Panc1 (cell line): ENCODE results near the gene RITA1. TPM values are rescaled to one million over a fixed set of nuclear protein-coding genes. Genes with fewer than 3 reads are reported as not detected.
A peak's percentile ranks its signal among the peaks of the same experiment; 100 is the strongest.

Source experiments
- ATAC-seq: fragments of 200-7000 bp; cut with Tn5 transposase; 2 replicates; pipeline ENCODE4 v1.9.1; 2020; ENCODE audit warnings: mild to moderate bottlenecking, moderate library complexity
- BruUV-seq: library from RNA; stranded (reverse); fragments of 400-500 nt; replicated peaks from 2 replicates; lab custom pipeline; 2021; lab: Mats Ljungman, UMichigan
- CTCF ChIA-PET: fragments of 300-600 bp; sonication (Branson Sonifier 250); formaldehyde crosslinking; loops from one replicate; lab custom pipeline; 2022; ENCODE audit warnings: antibody characterized with exemption; lab: Charles Lee
- POLR2A ChIA-PET: fragments of 300-600 bp; sonication (Branson Sonifier 250); formaldehyde crosslinking; loops from one replicate; lab custom pipeline; 2022; ENCODE audit warnings: antibody characterized with exemption; lab: Charles Lee
- DNase-seq: peaks from one replicate; pipeline ENCODE4 v3.0.0-alpha.2; 2010; ENCODE audit warnings: low read depth, low spot score
- H3K27ac ChIP-seq: 2 replicates; pipeline ENCODE4 v1.5.1; 2011; ENCODE audit warnings: mild to moderate bottlenecking, low read length, inconsistent platforms
- H3K27me3 ChIP-seq: fragments of 200-500 bp; sonication (Bioruptor generic); 2 replicates; pipeline ENCODE4 v1.6.0; 2014; ENCODE audit warnings: low read length, inconsistent platforms; ENCODE audit not compliant: control insufficient read depth, insufficient read depth
- H3K36me3 ChIP-seq: fragments of 200-500 bp; sonication (Bioruptor generic); 2 replicates; pipeline ENCODE4 v1.5.1; 2014; ENCODE audit warnings: inconsistent platforms, mild to moderate bottlenecking, low read length, moderate library complexity; ENCODE audit not compliant: control insufficient read depth, insufficient read depth
- H3K4me1 ChIP-seq: 2 replicates; pipeline ENCODE4 v1.5.1; 2011; ENCODE audit warnings: inconsistent platforms, mild to moderate bottlenecking, low read length, moderate library complexity; ENCODE audit not compliant: control insufficient read depth, insufficient read depth
- H3K4me3 ChIP-seq, 2 experiments: 2 replicates each; pipeline ENCODE4 v1.5.1; 2011 to 2012; ENCODE audit warnings: low read depth in 2 of 2, low read length in 2 of 2, mild to moderate bottlenecking in 2 of 2, inconsistent platforms in 1 of 2, moderate library complexity in 1 of 2
- H3K9me3 ChIP-seq: fragments of 200-500 bp; sonication (Bioruptor generic); 2 replicates; pipeline ENCODE4 v1.5.1; 2014; ENCODE audit warnings: low read depth, mild to moderate bottlenecking, inconsistent platforms, low read length, moderate library complexity; ENCODE audit not compliant: control insufficient read depth, insufficient read depth
- POLR2AphosphoS5 ChIP-seq: IDR thresholded peaks from 2 replicates; pipeline ENCODE4 v1.6.1; 2012; ENCODE audit warnings: mild to moderate bottlenecking, low read depth, low read length, moderate library complexity
- REST ChIP-seq, 2 experiments: IDR thresholded peaks; 2 replicates each; pipeline ENCODE4 v1.6.1; 2011 to 2012; ENCODE audit warnings: low read depth in 2 of 2, control low read depth in 1 of 2, low read length in 1 of 2, mild to moderate bottlenecking in 1 of 2, moderate library complexity in 1 of 2; ENCODE audit not compliant: insufficient read depth in 1 of 2
- SIN3A ChIP-seq: IDR thresholded peaks from 2 replicates; pipeline ENCODE4 v1.6.1; 2012; ENCODE audit warnings: low read depth, mild to moderate bottlenecking, low read length, moderate library complexity, borderline replicate concordance; ENCODE audit not compliant: insufficient read depth
- TCF7L2 ChIP-seq: IDR thresholded peaks from 2 replicates; pipeline ENCODE4 v1.6.1; 2011; ENCODE audit warnings: mild to moderate bottlenecking, low read depth, low read length, inconsistent platforms
- in situ Hi-C: cut with HindIII; loops from 2 replicates; pipeline ENCODE4 v1.10.0; 2016; ENCODE audit warnings: low sequenced_read_pairs, low pct_unique_long_range_greater_than_20kb
- intact Hi-C: fragments of 100-400 bp; cut with micrococcal nuclease; formaldehyde crosslinking; loops from one replicate; pipeline ENCODE4 v1.10.0; 2022; ENCODE audit not compliant: unreplicated experiment
- total RNA-seq: library from RNA; stranded (reverse); gene quantifications from one replicate; pipeline ENCODE4 v1.2.1, GENCODE V29; 2021; ENCODE audit not compliant: unreplicated experiment
- TF ChIP-seq, protein P1 (sequence below): fragments of 450-650 bp; IDR thresholded peaks from 2 replicates; pipeline ENCODE4 v1.5.1; 2017; ENCODE audit warnings: mild to moderate bottlenecking

Gene RITA1
- total RNA-seq, 1 experiment from 2014 or later, result 41.0 TPM

DNA sequence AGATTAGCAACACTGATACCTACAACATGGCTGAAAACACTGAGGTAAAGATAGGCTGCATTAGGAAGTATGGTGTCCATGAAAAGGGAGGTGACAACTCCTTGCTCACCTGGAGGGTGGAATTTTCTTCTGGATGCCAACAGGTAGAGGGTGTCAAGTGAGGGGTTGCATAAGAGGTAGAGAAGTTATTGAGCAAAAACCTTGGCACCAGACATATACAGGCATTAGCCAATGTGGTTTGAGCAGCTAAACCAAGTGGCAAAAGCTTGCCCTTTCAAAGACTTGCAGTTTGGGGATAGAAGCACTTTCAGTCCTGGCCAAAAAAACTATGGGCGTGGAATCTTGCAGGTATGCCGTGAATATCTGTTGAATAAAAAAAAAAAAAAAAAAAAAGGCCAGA is 3.8 kb downstream of the RITA1 start:
- BruUV-seq, result no TSS peak
- peaks cover 7% of the 10 kb centered on the region for H3K36me3 ChIP-seq
- H3K4me1 ChIP-seq, result peaks cover 46% of the 10 kb centered on the region
- no peak overlapping the region for H3K4me3 ChIP-seq
- CTCF ChIA-PET, result no interaction called here
- TF ChIP-seq, protein P1, sequence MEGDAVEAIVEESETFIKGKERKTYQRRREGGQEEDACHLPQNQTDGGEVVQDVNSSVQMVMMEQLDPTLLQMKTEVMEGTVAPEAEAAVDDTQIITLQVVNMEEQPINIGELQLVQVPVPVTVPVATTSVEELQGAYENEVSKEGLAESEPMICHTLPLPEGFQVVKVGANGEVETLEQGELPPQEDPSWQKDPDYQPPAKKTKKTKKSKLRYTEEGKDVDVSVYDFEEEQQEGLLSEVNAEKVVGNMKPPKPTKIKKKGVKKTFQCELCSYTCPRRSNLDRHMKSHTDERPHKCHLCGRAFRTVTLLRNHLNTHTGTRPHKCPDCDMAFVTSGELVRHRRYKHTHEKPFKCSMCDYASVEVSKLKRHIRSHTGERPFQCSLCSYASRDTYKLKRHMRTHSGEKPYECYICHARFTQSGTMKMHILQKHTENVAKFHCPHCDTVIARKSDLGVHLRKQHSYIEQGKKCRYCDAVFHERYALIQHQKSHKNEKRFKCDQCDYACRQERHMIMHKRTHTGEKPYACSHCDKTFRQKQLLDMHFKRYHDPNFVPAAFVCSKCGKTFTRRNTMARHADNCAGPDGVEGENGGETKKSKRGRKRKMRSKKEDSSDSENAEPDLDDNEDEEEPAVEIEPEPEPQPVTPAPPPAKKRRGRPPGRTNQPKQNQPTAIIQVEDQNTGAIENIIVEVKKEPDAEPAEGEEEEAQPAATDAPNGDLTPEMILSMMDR, result no peak
- TF ChIP-seq TCF7L2, result no peak
- no peak for TF ChIP-seq SIN3A
- no peak for TF ChIP-seq POLR2AphosphoS5
- TF ChIP-seq REST (IDR thresholded peaks at IDR 0.05; ENCODE audit: insufficient read depth in 1 of 2, low read depth in 2 of 2, low read length in 1 of 2), result no peak
- intact Hi-C loops, result no loop called here
- no peak for ATAC-seq
- no peaks in the 10 kb centered on the region for H3K9me3 ChIP-seq
- DNase-seq, result no peak
- POLR2A ChIA-PET, result interaction anchor here (0.6 kb wide), 1 partner anchor 13 kb away, joined by 4 read pairs; no protein-coding TSS in a partner anchor
- in situ Hi-C loops, result no loop called here
- no peaks in the 10 kb centered on the region for H3K27me3 ChIP-seq
- H3K27ac ChIP-seq, result no peak overlapping the region

- ATAC-seq (peak; percentile 33; the same call in 1 of the 2 replicates), DNase-seq (no peak)
- CTCF ChIA-PET, result no interaction called here
- Histone ChIP-seq H3K27me3 (no peaks in the 10 kb centered on the region), H3K36me3 (peaks cover 5% of the 10 kb centered on the region), H3K4me3 (no peak overlapping the region), H3K27ac (no peak overlapping the region), H3K4me1 (peaks cover 56% of the 10 kb centered on the region), H3K9me3 (no peaks in the 10 kb centered on the region)
- in situ Hi-C loops (no loop called here), intact Hi-C loops (no loop called here)
- POLR2A ChIA-PET, result interaction anchor here (0.7 kb wide), 1 partner anchor 47 kb away, joined by 3 read pairs; no protein-coding TSS in a partner anchor
- BruUV-seq, result no TSS peak
- TF ChIP-seq TCF7L2 (no peak), REST (IDR thresholded peaks at IDR 0.05; ENCODE audit: insufficient read depth in 1 of 2, low read depth in 2 of 2, low read length in 1 of 2) (no peak), SIN3A (no peak), POLR2AphosphoS5 (no peak)
- TF ChIP-seq, protein P1, result no peak
Observed at GRCh38 chr12:113190761-113191160, 5.2 kb downstream of the RITA1 start.
